ENCODE data around the gene PRKD3.

Gene PRKD3

DNA sequence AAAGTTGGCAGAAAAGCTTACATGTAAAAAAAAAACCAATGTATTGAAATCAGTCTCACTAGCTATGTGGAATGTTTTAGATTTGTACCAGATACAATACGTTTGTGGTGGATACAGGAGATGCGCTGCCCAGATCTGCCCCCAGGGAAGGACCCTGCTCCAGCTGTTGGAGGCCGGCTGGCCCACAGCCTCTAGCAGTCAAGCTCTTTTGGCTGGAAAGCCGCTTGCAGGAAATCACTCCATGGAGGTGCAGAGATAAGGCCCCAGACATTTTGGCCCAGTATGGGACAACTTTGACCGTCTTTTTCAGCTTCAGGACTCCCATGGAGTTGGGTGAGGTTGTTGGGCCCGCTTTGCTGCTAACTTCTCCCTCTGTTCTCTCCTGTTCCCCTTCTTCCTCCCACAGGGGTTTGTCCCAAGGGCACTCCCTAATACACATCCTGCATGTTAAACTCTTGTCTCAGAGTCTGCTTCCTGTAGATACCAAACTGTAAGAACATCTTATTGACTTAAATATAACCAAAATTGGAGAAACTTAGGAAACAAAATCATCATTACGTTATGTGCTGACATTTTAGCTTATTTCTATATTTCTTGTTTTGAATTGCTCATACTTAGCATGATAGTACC, 18.1 kb upstream of the PRKD3 start:
- FAIRE-seq: no peak

DNA sequence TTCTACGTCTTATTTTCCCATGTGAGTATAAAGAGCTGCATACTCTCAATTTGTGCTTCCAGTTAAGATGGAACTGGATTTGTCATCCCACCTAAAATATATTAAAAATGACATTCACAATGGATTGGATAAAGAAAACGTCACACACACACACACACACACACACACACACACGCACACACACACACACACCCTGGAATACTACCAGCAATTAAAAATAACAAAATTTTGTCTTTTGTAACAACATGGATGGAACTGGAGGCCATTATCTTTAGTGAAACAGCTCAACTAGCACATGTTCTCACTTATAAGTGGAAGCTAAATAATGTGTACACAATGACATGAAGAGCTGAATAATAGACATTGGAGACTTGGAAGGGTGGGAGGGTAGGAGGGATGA, 16.0 kb upstream of the PRKD3 start:
- FAIRE-seq: no peak

DNA sequence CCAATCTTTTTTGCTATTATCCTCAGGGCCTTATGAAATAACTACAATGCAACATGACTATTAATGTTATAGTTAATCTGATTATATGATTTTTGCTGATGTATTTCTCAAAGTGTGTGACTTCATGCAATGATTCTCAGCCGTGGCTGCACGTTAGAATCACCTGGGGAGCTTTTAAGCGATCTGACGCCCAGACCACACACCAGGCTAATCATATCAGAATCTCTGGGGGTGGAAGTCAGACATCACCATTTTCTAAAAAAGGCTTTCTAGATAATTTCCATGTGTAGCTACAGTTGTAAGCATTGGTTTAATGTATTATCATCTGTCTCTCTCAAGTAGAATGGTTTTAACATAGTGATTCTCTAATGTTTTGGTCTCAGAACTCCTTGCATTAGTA, 14.3 kb upstream of the PRKD3 start:
- FAIRE-seq: no peak

DNA sequence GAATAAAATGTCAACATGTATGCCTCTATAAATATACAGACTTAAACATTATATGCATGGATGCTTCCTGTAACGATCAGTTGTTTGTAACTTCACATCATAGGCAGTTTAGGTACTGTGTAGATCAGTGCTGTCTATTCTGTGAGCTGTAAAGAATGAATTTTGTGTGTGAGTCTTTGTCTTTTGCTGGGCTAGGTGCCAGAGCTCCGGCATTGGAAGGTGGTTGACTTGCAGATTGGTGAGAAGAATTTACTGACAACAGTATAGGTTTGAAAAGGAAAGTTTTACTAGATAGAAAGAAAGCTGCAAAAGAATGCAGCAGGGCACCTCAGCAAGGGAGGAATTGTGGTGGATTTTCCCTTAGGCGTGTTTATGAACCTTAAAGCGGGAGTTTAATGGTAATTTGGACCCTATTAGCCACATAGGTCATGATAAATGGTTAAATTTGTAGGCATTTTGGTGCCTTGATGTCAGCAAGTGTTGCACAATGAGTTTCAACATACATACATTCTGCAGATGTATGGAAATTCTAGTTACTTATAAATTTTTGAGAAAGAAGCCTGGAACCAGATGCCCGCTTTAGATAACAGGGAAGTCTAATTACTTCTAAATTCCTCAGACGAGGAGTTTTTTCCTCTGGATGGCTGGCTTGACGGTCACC, 13.1 kb upstream of the PRKD3 start:
- FAIRE-seq: no peak

DNA sequence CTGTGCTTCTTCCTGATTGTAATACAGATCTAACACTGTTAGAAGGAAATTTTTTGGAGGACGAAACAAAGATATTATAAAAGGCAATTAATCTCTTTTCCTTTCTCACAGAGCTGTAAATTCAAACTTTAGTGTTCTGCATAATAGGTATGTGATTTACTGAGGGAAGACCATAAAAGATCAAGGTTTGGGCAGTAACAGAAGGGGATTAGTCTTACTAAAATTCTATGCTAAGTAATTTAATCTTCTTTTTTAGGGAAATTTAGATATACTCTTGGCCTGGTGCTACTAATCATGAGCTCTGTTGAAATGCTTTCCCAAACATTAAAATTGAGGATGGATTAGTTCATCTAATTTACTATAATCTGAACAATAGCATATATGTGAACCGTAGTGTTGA, 11.0 kb upstream of the PRKD3 start:
- no peak for FAIRE-seq

DNA sequence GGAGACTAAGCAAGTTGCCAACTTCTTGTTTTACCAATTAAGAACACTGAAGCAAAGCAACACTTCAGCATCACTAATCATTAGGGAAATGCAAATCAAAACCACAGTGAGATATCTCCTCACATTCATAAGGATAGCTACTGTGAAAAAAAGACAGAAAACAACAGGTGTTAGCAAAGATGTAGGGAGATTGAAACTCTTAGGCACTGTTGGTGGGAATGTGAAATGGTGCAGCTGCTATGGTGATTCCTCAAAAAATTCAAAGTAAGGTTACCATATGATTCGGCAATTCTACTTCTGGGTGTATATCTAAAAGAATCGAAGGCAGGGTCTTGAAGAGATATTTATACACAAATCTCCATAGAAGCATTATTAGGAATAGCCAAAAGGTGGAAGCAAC, 8.6 kb upstream of the PRKD3 start:
- no peak for FAIRE-seq

DNA sequence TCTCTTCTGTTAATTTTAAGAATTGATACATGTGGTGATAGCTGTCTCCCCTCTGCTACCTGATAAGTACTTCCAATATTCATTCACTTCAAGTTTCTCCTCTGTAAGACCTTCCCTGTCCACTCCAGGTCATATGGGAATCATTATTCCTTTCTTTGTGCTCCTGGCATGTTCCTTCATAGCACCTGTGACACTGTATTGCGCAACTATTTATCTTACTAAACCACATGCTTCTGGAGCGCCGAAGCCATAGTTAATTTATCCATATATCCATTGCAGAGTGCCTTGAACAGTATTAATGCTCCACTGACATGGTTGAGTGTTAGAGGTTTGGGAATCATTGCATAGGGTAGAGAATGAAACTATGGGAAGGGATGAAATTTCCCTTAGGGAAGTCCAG, 7.9 kb upstream of the PRKD3 start:
- FAIRE-seq: no peak

DNA sequence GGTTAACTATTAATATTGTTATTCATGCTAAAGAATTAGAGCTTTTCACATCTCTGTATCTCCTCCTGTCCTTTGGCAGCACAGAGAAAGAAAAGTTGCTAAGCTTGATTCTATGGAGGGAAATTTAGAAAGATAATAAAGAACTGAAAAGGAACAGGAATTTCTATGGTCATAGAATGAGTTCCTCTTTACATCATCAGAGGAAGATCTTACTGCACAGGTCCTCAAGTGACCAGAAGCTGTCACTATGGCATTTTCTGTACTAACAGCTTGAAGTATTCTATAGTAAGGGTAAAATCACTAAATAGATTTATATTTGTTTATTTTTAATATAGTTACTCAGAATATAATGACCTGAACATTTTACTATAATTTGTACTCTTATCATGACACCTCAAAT, 6.0 kb upstream of the PRKD3 start:
- no peak for FAIRE-seq

DNA sequence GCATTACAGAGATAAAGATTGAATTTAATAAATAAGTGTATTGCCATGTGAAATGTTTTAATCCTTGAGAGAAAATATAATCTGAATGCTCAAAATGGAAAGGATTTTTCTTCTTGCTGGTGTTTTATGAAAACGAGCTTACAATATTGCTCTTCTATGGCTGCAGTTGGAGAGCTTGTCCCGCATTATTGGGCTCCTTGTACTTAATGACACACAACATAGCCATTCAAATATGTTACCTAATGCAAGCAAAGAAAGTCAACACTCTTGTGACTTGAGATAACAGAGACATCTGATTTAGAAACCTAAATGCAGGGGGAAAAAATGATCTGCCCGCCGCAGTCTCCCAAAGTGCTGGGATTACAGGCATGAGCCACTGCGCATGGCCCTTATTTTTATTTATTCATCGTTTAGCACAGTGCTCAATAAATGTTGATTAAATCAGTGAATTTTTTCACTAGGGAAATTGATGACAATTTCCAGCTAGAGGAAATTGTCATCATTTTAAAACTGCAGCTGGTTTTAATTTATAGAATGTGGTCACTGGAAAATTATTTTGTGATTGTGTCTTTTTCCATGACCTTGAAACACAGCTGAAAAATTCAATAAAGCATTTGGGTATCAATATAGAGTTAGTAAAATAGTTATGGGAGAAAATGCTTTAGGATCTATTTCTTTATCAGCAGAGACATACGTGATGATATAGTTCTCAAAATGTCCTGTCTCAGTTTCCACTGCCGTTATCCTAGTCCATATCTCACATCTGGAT, 2.4 kb upstream of the PRKD3 start:
- FAIRE-seq: no peak

DNA sequence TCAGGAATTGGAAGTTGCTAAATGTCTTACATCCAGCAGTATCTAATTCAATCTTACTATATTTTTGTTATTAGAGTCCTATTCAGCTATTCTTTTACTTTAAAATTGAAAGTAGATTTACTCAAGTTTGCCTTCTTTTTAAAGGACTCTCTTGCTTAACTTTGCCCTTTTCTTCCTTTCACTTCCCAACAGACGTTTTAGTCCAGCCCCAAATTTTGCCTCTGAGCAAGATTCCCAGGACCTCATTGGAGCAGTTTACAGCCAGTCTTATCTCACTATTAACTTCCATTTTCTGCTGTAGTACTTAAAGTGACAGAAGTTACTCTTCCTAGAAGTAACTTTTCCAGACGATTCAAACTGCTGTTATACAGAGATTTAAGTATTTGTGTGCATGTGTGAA, 1.7 kb upstream of the PRKD3 start:
- FAIRE-seq: peak; percentile 33

DNA sequence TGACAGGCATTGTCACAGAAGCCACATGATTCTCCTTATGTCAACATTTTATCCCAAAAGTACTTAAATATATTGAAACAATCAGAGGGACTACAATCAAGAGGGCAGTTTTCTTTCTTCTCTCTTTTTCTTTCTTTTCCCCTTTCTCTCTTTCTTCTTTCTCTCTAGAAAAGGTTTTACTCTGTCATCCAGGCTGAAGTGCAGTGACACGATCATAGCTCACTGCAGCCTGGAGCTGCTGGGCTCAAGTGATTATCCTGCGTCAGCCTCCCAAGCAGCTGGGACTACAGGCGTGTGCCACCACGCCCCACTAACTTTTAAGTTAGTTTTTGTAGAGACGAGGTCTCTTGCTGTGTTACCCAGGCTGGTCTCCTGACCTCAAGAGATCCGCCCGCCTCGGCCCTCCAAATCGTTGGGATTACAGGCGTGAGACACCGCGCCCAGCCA, 1.0 kb upstream of the PRKD3 start:
- FAIRE-seq: no peak

DNA sequence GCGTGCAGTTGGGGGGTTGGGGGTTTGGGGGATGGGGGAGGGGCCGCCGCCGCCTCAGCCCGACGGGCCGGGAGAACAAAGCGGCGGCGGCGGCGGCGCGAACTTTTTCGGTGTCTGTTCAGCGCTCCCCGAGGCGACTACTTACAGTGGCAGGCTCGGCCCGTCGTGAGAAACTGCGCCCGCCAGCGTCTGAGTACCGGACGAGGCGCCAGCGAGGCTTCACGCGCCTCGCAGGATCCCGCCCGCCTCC, 172 bp downstream of the PRKD3 start:
- FAIRE-seq: no peak

DNA sequence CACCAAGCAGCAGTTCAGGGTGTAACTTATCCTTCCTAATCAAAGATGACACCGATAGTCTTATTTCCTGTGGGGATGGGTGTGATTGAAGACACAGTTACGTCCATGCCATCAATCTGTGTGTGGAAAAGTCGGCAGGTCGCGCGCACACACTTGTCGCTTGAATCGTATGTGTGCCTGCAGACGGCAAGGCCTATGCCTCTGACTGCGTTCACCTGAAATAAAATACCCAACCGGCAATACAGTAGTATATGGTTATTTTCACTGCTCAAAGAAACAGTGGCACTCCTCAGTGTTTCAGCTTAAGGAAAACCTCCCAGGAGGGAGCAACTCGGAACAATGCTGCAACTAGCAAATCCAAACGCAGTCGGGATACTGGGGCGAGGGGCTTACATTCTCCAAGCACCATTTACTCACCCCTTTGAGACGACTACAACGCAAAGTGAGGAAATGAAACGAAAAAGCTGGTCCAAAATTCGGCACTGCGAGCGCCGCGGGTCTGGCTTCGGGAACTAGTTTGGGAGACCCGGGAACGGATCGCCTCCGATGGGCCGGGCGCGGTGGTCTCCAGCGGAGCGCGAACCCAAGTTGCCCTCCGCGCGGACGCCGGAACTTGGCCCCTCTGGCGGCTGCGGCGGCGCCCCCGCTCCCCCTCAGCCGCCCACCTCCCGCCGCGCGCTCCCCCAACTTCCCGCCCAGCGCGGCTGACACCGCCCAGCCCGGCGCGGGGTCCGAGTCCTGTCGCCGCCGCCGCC, 675 bp downstream of the PRKD3 start:
- FAIRE-seq: no peak

DNA sequence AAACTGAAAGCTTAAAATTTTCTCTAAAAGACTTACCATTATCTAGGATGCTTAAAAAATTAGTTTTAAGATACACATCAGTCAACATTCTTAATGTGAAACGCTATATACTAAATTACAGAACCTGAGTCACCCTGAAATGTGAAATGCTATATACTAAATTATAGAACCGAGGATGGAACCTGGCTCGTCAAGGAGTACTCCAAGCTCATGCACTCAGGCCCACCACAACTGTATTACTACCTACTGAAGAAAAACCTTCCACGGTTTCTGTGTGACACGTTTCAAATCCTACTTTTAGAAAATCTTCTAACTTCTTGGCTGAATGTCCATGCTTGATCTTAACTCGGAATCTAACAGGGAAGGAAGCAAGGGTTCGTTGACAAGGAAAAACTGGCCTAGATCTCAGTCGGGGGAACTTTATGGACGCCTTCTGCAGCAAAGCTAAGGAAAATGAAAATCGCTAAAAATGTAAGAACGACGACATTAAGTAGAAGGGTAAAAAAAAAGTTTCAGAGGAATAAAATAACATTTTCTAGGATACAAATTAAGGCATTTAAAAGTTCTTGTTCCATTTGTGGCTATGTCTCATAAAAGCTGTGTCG, 1.4 kb downstream of the PRKD3 start:
- no peak for FAIRE-seq

DNA sequence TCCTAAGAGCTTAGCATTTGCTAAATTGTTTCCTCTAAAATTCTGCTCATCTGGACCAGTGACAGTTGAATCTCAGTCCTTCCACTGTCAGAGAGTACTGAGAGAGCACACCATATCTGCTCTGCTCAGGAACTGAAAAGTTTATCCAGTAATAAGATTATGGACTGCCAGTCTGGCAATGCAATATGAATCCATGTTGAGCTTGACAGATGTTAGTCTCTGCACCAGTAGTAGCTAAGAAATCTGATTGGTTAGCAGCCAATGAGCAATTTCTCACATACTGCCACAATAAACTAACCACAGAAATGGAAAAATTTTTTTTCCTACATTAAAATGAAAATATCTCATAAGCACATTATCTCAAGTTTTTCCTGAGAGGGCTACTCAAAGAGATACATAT, 2.3 kb downstream of the PRKD3 start:
- no peak for FAIRE-seq

DNA sequence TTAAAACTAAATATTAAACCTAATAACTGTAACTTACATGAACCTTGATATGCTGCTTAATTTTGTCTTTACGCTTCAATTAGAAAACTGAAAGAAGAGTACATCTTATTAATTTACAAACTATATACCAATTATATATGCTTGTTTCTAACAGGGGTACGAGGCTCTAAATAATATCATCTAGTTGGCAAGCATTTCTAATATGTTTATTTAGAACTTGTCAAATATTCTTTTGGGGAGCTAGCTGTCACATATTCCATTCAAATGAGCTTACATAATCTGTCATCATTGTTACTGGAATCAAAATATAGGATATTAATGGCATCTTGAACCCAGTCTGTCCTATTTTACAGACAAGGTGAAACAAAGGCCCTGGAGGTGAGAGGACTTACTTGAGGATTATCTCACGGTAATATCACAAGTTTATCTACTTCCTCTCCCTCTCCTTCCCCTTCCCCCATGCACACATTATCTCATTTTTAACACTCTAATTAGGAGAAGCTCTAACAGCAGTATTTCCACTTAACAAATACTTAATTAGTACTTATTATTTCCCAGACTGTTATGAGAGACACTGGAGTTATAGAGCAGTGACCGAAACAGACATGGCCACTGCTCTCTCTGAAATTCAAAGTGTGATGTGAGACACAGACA, 3.5 kb downstream of the PRKD3 start:
- no peak for FAIRE-seq

DNA sequence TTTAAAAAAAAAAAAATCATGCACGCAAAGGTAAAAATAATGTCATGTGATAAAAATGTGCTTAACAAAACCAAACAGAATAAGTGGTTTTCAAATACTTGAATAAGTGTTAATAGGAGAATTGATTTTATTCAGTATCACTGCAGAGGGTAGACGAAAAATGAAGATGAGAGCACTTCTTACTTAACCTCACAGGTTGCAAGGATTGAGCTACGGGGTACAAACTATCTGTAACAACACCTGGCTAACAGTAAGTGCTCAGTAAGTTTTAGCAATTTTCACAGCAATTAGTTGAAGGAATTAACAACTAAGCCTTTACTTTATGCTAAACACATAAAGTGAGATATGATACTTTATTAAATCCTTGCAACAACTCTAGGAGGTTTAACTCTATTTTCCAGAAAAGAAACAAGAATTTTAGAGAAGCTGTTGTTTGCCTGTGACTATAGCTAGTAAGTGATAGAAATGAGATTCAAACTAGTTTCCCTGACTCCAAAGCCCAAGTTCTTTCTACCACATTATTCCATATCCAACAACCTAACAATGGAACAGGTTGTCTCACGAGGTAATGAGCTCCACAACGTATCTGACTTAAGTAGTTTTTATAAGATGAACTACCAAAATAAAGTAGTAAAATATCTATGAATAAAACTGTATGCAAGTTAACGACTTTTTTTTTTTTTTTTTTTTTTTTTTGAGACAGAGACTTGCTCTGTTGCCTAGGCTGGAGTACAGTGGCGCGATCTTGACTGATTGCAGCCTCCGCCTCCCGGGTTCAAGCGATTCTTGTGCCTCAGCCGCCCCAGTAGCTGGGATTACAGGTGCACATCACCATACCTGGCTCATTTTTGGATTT, 4.7 kb downstream of the PRKD3 start:
- FAIRE-seq: no peak

DNA sequence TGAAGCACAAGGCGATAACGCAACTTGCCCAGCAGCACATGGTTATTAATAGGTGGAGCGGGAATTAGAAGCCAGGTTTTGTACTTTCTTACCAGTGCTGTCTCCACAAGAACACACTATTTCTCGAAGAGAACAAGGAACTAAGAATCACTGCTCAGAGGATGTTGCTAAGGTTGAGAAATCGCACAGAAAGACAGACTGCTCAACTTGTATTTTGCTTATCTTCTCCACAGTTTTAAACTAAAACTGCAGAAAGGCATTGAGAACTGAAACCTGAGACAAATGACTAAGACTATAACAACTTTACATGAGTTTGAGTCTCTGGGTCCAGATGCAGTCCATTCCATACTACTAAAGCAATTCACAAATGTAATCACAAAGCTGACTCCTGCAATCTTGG, 6.2 kb downstream of the PRKD3 start:
- FAIRE-seq: no peak

DNA sequence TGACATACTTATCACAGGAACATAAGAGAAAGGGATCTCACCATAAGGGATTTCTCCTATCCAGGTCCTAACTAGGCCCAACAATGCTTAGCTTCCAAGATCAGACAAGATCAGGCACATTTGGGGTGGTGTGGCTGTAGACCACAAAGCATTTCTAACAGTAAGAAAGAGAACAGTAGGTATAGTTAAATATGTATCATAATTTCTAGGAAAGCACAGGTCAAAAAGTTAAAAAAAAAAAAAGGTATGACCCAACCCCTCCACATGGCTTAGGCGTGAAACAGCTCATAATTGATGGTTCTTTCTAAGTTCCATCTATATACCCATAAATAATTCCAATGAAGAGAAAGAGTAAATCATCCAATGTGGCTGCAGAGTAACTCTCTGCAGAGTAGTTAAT, 6.9 kb downstream of the PRKD3 start:
- no peak for FAIRE-seq

DNA sequence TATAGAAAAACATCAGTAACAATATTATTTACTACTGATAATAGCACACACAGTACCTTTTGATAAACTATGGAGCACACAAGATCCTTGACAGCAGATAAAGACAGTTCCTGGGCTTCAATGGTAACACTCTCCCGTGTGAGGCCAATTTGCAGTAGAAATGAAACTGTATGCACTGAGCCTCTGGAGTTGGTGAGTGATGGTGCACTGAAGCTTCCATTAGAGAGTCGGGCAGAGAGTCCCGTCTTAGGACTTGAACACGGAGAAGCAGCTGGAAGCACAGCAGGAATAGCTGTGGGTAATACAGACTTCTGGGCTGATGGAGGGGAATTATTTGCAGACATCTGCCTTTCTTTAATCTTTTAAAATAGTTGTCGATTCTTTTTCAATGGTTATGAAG, 8.5 kb downstream of the PRKD3 start:
- no peak for FAIRE-seq

DNA sequence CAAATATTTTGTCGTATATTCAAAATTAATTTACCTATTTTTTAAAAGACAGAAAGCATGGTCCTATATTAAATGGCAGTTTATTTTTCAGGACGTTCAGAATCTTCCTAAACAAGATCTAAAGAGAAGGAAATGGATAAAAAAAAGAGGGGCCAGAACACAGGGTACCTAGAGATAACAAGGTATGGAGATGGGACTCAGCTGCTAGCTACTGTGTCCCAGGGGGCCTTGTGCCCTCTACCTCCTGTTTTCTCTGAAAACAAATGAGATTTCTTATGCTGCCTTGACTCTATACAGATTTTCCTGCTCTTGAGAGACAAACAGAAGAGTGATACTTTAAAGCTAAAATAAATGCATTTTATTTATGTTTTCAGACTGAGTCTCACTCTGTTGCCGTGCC, 9.3 kb downstream of the PRKD3 start:
- FAIRE-seq: no peak

DNA sequence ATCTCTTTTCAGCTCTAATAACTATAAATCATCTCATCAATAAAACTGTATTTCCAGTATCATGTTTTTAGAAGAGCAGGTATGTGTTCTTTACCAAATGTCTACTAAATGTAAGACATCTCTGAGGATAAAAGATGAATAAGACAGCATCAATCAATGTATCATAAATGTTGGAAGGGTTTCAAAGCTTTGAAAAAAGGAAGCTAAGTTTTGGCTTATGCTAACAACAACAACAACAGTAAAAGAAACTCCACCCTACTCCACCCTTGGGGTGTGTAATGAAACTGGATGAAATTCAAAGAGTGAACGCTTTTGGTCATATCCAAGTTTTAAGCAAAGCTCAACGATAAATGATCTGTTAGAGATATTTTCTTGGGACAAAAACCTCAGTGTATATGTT, 17.1 kb downstream of the PRKD3 start:
- FAIRE-seq: no peak
